IPS DF 6.9 (cell line): Measurements from ENCODE around the gene LEFTY1.

Source experiments
- DNase-seq: peaks from one replicate; pipeline ENCODE4 v3.0.0-alpha.2; 2013; ENCODE audit warnings: low read depth, low spot score
- H3K27ac ChIP-seq: one replicate; pipeline ENCODE4 v1.5.1; 2013; ENCODE audit warnings: low read length, control low read depth
- H3K27me3 ChIP-seq: 2 replicates; pipeline ENCODE4 v1.6.1; 2013; ENCODE audit warnings: mild to moderate bottlenecking, low read length; ENCODE audit not compliant: control insufficient read depth, insufficient read depth
- H3K36me3 ChIP-seq: 2 replicates; pipeline ENCODE4 v1.6.1; 2013; ENCODE audit warnings: low read length; ENCODE audit not compliant: control insufficient read depth, insufficient read depth
- H3K4me1 ChIP-seq: 2 replicates; pipeline ENCODE4 v1.6.1; 2013; ENCODE audit warnings: low read length; ENCODE audit not compliant: control insufficient read depth, insufficient read depth
- H3K4me3 ChIP-seq: 2 replicates; pipeline ENCODE4 v1.5.1; 2013; ENCODE audit warnings: mild to moderate bottlenecking, low read length
- H3K9me3 ChIP-seq: 2 replicates; pipeline ENCODE4 v1.6.1; 2013; ENCODE audit warnings: low read length, inconsistent platforms; ENCODE audit not compliant: control insufficient read depth, insufficient read depth
- WGBS: extraction: QIAGEN DNeasy Blood & Tissue Kit; methylation state at CpG from one replicate; pipeline ENCODE4 v1.1.7; 2013; ENCODE audit warnings: mixed read lengths, missing lambda C conversion rate; ENCODE audit not compliant: insufficient read length, insufficient coverage; 5-methylcytosine and 5-hydroxymethylcytosine counted together

The LEFTY1 gene

DNA sequence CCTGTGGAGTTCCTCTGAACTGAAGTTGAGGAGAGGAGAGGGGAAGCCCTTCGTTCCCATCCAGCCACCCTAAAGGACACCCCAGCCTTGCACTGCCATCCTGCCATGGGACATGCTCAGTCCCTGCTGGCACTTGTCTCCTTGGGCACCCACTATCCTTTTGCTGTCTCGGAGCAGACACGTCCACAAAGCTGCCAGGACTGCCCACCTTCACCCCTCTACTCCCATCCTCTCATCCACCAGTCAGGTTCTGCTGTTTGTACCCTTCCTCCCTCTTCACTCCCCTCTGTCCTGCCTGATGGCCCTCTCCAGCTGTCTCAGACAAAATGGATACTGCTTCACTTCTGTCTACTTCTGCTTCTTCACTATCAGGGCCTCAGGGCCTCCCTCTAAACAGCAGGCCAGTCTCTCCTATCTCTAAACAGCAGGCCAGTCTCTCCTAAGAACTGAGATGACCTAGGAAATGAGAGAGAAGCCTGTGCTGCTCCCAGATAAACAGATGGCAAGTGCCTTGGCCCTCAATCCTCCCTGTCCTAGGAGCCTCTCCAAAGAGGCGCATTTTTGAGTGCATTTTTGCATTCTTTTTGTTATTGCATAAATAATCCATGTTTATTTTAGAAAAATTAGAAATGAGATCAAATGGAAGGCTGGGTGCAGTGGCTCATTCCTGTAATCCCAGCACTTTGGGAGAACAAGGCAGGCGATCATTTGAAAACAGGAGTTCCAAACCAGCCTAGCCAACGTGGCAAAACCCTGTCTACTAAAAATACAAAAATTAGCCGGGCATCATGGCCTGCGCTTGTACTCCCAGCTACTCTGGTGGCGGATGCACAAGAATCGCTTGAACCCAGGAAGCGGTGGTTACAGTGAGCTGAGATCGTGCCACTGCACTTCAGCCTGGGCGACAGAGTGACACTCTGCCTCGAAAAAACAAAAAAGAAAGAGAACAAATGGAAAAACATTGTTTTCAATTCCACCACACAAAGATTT lies 39.5 kb upstream of the LEFTY1 start:
- Histone ChIP-seq H3K27ac (no peak overlapping the region), H3K4me1 (no peaks in the 10 kb centered on the region), H3K27me3 (no peaks in the 10 kb centered on the region), H3K36me3 (no peaks in the 10 kb centered on the region), H3K9me3 (no peaks in the 10 kb centered on the region), H3K4me3 (no peak overlapping the region)
- no peak for DNase-seq
- WGBS: no CpG with 5 or more reads among the region's 14 CpGs

DNA sequence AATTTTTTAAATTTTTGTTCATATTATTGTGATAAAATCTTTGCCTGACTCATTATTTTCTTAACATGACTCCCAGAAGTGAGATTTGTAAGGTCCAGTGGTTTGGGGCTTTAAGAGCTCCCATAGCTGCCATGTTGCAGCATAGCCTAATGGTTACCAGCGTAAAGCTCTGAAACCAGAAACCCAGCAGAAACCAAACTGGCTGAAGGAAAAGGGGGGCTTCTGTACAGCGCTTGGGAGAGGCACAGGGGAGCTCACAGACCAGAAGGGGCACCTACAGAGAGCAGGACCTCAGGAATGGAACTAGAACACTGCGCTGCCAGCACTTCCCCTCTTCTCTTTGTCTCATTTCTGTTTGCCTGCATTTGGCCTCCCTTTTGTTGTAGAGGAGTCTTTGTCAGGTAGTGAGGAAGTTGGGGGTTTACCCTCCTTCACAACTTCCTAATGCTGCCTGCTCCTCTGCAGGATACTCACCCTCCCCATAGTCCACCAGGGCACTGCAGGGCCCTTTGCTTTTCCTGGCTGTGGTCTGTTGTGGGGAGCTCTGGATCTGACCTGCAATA lies 37.7 kb upstream of the LEFTY1 start:
- no peaks in the 10 kb centered on the region for H3K4me1 ChIP-seq
- no CpG with 5 or more reads among the region's 3 CpGs for WGBS
- DNase-seq: no peak
- H3K4me3 ChIP-seq: no peak overlapping the region
- no peak overlapping the region for H3K27ac ChIP-seq
- peaks cover 6% of the 10 kb centered on the region for H3K36me3 ChIP-seq
- H3K9me3 ChIP-seq: no peaks in the 10 kb centered on the region
- H3K27me3 ChIP-seq: no peaks in the 10 kb centered on the region

DNA sequence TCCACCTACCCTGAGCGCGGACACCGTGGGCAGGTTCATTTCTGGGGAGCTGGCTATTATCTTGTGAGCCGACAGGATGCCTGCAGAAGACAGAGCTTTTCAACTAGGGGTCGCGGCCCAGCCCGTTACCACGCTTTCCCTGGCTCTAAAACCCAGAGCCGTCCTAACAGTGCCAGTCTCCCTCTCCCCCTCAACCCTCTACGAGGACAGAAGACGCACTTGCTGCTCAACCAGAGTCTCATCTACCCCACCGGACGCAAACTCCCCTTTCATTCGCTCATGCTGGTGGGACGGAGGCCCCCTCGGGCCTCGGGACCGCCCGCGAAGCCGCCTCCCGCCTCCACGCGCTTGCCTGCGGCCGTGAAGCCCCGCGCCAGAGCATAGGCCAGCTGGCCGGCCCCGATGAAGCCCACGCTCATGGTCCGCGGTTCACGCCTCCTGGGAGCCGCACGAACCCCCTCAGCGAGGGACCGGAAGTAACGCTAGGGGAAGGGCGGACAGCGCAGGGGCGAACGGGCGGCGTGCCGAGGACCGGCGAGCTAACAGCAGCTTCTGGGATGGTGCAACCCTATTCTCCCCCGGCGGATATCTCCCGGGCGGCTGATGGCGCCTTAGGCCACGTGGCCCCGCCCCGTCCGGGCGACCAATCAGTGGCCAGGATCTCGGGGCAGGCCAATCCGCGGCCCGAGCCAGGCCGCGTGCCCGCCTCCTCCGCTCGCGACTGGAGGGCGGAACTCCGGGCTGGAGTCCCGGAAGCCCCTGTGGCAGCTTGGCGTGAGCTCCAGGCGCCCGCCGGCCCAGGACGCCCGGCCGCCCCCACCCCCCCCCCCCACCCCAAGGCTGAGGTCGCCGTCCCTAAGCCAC lies 35.0 kb upstream of the LEFTY1 start, which contains the start of gene PYCR2:
PYCR2 (minus strand) TSS at position 559 of the 864 bp plus-strand sequence; CDS start at position 419, 140 bp downstream.
- WGBS: no CpG with 5 or more reads among the region's 80 CpGs
- DNase-seq: peak; percentile 87
- Histone ChIP-seq H3K27me3 (no peaks in the 10 kb centered on the region), H3K27ac (no peak within 1 kb of the TSS), H3K4me3 (peak within 1 kb of the TSS; percentile 67), H3K9me3 (no peaks in the 10 kb centered on the region), H3K4me1 (no peaks in the 10 kb centered on the region), H3K36me3 (peaks cover 20% of the 10 kb centered on the region)

DNA sequence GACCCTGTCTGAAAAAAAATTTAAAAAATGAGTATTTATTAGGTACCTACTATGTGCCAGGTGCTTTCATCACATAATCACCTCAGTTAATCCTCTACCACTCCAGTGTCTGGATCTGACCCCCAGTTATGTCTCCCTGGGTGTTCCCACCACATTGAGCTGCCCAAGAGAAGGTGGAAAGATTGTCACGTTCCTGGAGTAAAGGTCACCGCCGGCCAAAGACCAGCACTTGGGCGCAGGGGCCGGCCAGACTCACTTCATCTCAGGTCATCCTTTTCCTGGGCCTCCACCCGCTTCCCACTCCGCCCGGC lies 34.4 kb upstream of the LEFTY1 start:
- Histone ChIP-seq H3K27me3 (no peaks in the 10 kb centered on the region), H3K36me3 (peaks cover 20% of the 10 kb centered on the region), H3K4me3 (peak overlapping the region; percentile 67), H3K27ac (no peak overlapping the region), H3K4me1 (no peaks in the 10 kb centered on the region), H3K9me3 (no peaks in the 10 kb centered on the region)
- no CpG with 5 or more reads among the region's 8 CpGs for WGBS
- no peak for DNase-seq

DNA sequence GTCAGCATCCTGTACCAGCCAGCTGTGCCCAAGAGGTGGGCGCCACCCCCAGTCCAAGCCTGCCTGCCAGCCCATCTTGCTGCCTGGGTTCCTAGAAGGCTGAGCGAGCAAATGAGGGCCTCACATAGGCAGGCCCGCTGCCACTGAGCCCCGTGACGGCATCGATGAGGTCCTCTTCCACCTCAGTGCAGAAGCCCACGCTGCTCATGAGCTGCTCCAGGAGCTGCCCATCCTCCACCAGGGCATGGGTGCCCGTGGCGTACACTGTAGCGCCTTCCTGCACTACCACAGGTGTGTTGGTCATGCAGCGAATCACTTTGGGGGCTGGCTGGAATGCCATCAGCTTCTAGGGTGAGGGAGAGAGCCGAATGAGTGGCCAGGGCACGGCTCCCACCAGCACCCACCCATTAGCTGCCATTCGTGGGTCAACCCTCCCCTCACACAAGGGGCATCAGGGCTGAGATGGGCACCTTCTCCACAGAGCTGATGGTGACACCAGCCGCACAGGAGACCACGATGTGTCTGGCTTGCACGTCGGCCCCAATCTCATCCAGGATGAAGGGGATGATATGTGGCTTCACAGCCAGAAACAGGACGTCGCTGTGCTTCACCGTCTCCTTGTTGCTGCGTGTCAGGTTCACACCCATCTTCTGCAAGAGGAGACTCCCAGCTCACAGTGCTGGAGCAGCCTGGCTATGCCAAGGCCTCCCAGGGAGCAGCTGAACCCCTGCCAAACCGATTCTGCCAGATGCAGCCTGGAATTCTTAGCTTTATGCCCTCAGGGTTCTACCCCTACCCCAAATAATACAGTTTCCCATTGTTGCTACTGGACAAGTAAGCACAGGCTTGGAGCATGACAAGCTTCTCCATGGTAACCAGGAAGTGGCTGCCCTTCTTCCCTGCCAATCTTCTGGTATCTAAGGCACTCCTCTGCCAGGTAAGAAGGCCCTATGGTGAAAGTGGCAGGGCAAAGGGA lies 33.1 kb upstream of the LEFTY1 start:
- Histone ChIP-seq H3K27me3 (no peaks in the 10 kb centered on the region), H3K36me3 (peaks cover 20% of the 10 kb centered on the region), H3K27ac (no peak overlapping the region), H3K9me3 (no peaks in the 10 kb centered on the region), H3K4me3 (no peak overlapping the region), H3K4me1 (no peaks in the 10 kb centered on the region)
- no peak for DNase-seq
- WGBS: no CpG with 5 or more reads among the region's 23 CpGs

DNA sequence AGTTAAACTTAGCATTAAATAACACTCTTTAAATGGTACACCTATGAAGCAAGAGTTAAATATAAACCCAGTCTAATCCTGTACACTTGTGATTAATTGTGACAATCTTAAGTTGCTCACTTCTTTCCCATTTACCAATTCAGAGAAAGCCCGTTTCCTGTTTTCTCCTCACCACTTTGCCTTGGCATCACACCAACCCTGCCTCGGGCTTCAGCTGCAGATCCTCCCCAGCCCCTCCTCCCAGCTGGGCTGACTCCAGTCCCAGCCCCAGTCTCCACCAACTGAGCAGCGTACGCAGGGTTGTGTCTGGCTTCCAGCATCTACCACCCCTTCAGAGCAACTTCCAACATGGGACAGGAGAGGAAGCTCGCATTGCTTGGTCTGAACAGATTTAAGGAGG lies 31.0 kb upstream of the LEFTY1 start:
- Histone ChIP-seq H3K4me3 (no peak overlapping the region), H3K4me1 (no peaks in the 10 kb centered on the region), H3K9me3 (no peaks in the 10 kb centered on the region), H3K27ac (no peak overlapping the region), H3K27me3 (no peaks in the 10 kb centered on the region), H3K36me3 (peaks cover 20% of the 10 kb centered on the region)
- WGBS: no CpG with 5 or more reads among the region's 5 CpGs
- no peak for DNase-seq

DNA sequence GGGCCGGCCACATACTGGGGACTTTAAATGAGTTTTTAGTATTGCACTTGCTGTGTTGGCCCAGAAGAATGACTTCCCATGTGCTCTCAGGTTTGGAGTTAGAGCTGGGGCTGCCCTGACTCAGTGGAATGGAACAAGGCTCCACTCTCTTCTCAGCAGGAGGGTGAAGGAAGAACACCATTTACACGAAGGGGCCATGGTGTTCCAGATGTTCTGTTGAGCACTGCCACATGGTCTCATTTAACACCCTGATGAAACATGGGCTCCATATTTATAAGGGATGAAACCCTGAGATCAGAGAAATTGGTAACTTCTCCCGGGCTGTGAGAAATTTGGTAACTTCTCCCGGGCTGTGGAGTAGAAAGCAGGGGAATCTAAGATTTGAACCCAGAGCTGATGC lies 29.3 kb upstream of the LEFTY1 start:
- Histone ChIP-seq H3K27me3 (no peaks in the 10 kb centered on the region), H3K9me3 (no peaks in the 10 kb centered on the region), H3K4me1 (no peaks in the 10 kb centered on the region), H3K36me3 (peaks cover 20% of the 10 kb centered on the region), H3K4me3 (no peak overlapping the region), H3K27ac (no peak overlapping the region)
- DNase-seq: no peak
- WGBS: no CpG with 5 or more reads among the region's 4 CpGs

DNA sequence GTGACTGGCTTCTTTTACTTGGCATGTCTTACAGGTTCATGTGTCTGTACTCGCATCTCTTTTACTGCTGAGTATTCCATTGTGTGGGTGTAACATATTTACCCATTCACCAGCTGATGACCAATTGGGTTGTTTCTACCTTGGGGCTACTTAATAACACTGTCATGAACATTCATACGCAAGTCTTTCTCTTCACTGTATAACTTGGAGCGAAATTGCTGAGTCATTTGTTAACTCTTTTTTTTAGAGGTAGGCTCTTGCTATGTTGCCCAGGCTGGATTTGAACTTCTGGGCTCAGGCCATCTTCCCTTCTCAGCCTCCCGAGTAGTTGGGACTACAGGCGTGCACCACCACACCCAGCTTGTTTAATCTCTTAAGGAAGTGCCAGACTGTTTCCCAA lies 28.6 kb upstream of the LEFTY1 start:
- no peak overlapping the region for H3K27ac ChIP-seq
- no peak for DNase-seq
- H3K4me1 ChIP-seq: no peaks in the 10 kb centered on the region
- H3K4me3 ChIP-seq: no peak overlapping the region
- peaks cover 20% of the 10 kb centered on the region for H3K36me3 ChIP-seq
- no CpG with 5 or more reads among the region's 5 CpGs for WGBS
- no peaks in the 10 kb centered on the region for H3K27me3 ChIP-seq
- no peaks in the 10 kb centered on the region for H3K9me3 ChIP-seq

DNA sequence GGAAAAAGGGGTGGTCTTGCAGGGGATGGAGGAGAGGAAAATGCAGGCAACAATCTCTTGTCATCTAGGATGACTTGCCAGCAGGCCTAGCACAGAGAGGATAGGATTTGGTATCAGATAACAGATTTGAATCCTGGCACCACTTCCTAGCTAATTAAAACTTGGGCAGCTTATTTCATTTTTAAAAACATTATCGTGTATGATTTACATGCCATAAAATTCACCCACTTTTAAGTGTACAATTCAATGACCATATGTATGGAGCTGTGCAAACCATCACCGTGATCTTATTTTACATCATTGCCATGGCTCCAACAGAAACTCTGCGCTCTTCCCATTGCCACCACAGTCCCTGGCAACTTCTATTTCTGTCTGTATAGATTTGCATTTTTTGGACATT lies 28.2 kb upstream of the LEFTY1 start:
- H3K27me3 ChIP-seq: no peaks in the 10 kb centered on the region
- no peak overlapping the region for H3K4me3 ChIP-seq
- H3K9me3 ChIP-seq: no peaks in the 10 kb centered on the region
- no peaks in the 10 kb centered on the region for H3K4me1 ChIP-seq
- no peak overlapping the region for H3K27ac ChIP-seq
- no CpG with 5 or more reads among the region's 3 CpGs for WGBS
- no peak for DNase-seq
- peaks cover 18% of the 10 kb centered on the region for H3K36me3 ChIP-seq
